T-cell (primary cell): Measurements from ENCODE around the gene PLEKHA4. TPM values are rescaled to one million over a fixed set of nuclear protein-coding genes. Genes with fewer than 3 reads are reported as not detected.
A peak's percentile ranks its signal among the peaks of the same experiment; 100 is the strongest.

ENCODE experiments used
- ATAC-seq, 4 experiments: fragments of 200-7000 bp in 3 of 4; fragments of 150-1000 bp in 1 of 4; cut with Tn5 transposase; replicated peaks in 1 of 4; 1 replicate in 3 of 4; 2 replicates in 1 of 4; pipeline ENCODE4 v1.10.0; 2021; ENCODE audit warnings: moderate library complexity in 3 of 4, mild to moderate bottlenecking in 2 of 4, moderate number of reproducible peaks in 1 of 4
- CTCF ChIA-PET, 2 donors: fragments of 300-600 bp; sonication (Branson Sonifier 250); formaldehyde crosslinking; loops; one replicate each; lab custom pipeline; 2022; ENCODE audit warnings: antibody characterized with exemption in 2 of 2; lab: Charles Lee
- POLR2A ChIA-PET, 2 donors: fragments of 300-600 bp; sonication (Branson Sonifier 250); formaldehyde crosslinking; loops; one replicate each; lab custom pipeline; 2022; ENCODE audit warnings: antibody characterized with exemption in 2 of 2; lab: Charles Lee
- DNase-seq, 35 experiments: peaks; one replicate each; pipeline versions ENCODE4 v3.0.0 to v3.0.0-alpha.2; 2013 to 2023
- H3K27ac ChIP-seq: one replicate; pipeline ENCODE4 v1.5.1; 2013; ENCODE audit warnings: low read length
- H3K27me3 ChIP-seq, 2 experiments: replicated peaks in 1 of 2; 1 replicate in 1 of 2; 2 replicates in 1 of 2; pipeline versions ENCODE4 v1.6.1 to v1.7.0; 2013; ENCODE audit warnings: low read length in 1 of 2, mixed read lengths in 1 of 2; ENCODE audit not compliant: control insufficient read depth in 2 of 2, insufficient read depth in 2 of 2; ENCODE audit errors: extremely low read depth in 1 of 2
- H3K36me3 ChIP-seq, 2 donors: 1 replicate in 1 of 2; 2 replicates in 1 of 2; pipeline versions ENCODE4 v1.6.1 to v1.7.0; 2013; ENCODE audit warnings: low read length in 1 of 2; ENCODE audit not compliant: control insufficient read depth in 2 of 2, insufficient read depth in 1 of 2; ENCODE audit errors: extremely low read depth in 1 of 2
- H3K4me1 ChIP-seq, 2 experiments: 1 replicate in 1 of 2; 2 replicates in 1 of 2; pipeline versions ENCODE4 v1.6.1 to v1.7.0; 2013; ENCODE audit warnings: low read length in 2 of 2, mixed read lengths in 1 of 2; ENCODE audit not compliant: insufficient read depth in 2 of 2, control insufficient read depth in 1 of 2; ENCODE audit errors: extremely low read depth in 1 of 2
- H3K4me3 ChIP-seq, 2 donors: 1 replicate in 1 of 2; 2 replicates in 1 of 2; pipeline versions ENCODE4 v1.5.1 to v1.7.0; 2013; ENCODE audit warnings: mild to moderate bottlenecking in 2 of 2, low read length in 1 of 2, moderate library complexity in 1 of 2; ENCODE audit not compliant: control insufficient read depth in 1 of 2; ENCODE audit errors: extremely low read depth in 1 of 2
- H3K9me3 ChIP-seq: 2 replicates; pipeline ENCODE4 v1.7.0; 2013
- H3K27ac Mint-ChIP-seq, 2 donors: one replicate each; pipeline ENCODE4 v1.8.0; 2020 to 2021; ENCODE audit warnings: mild to moderate bottlenecking in 2 of 2, mixed read lengths in 2 of 2
- H3K27me3 Mint-ChIP-seq, 2 donors: one replicate each; pipeline ENCODE4 v1.8.0; 2021 to 2022; ENCODE audit warnings: mixed read lengths in 2 of 2
- H3K36me3 Mint-ChIP-seq: one replicate; pipeline ENCODE4 v1.8.0; 2021; ENCODE audit warnings: mixed read lengths
- H3K4me1 Mint-ChIP-seq, 3 donors: one replicate each; pipeline ENCODE4 v1.8.0; 2020 to 2022; ENCODE audit warnings: mixed read lengths in 3 of 3, mild to moderate bottlenecking in 1 of 3
- H3K4me3 Mint-ChIP-seq, 3 donors: one replicate each; pipeline ENCODE4 v1.8.0; 2020 to 2022; ENCODE audit warnings: mild to moderate bottlenecking in 3 of 3, mixed read lengths in 3 of 3, moderate library complexity in 3 of 3
- H3K9me3 Mint-ChIP-seq, 3 donors: one replicate each; pipeline ENCODE4 v1.8.0; 2020 to 2022; ENCODE audit warnings: mixed read lengths in 3 of 3
- WGBS: methylation state at CpG from one replicate; pipeline ENCODE4 v1.1.5; 2013; ENCODE audit warnings: missing lambda C conversion rate; ENCODE audit not compliant: insufficient coverage; 5-methylcytosine and 5-hydroxymethylcytosine counted together
- total RNA-seq, 35 experiments: library from RNA in 6 of 35; stranded (reverse) in 6 of 35; fragments of 120-200 nt in 1 of 35; gene quantifications; one replicate each; pipeline versions ENCODE4 v1.2.1 to v1.2.4 and lab custom pipeline; 2013 to 2026

PLEKHA4 gene
- total RNA-seq, result 10 to 100 TPM in 1 of 5 donors, 1 to 10 TPM in 4; 2.7 to 11.8 (median 5.2) TPM
- 2.6 TPM for total RNA-seq (2013)
- 0.46 to 4.2 (median 2.0) reads per million in 29 experiments for total RNA-seq (lab: John Stamatoyannopoulos, UW)

DNA sequence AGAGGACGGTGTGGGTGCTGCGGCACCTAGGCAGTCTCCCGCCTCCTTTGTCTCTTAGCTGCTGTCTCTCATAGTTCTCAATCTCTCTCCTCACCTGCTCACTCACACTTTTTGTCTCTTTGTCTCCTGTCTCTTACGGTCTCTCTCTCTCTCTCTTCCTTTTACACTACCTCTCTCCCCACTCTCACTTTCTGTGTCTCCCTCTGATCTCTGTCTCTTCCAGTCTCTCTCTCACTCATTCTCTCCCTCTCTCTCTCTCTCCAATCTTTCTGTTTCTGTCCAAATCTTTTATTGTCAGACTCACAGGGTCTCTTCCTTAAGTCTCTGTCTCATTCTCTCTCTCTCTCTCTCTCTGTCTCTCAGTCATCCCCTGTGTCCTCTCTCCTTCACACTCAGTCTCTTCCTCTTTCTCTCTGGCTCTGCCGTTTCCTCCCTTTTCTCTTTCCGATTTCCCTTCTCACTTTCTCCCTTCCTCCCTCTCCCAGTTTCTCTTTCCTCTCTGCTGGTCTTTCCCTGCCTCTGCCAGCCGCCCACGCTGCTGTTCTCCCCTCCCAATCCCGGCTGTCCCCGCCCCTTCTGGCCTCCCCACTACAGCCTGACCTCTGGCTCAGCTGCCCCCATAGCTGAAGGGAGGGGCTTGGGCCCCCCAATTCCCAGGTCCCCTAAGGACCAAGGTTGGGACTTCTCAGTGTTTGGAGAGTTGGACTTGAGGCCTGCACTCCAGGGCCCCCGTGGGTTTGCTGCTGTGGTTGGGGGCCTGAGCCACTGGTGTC lies at the start of gene PLEKHA4:
Gene PLEKHA4 (minus strand): TSS at position 504 of the 773 bp plus-strand sequence. CDS start 997 bp downstream, outside the sequence.
- Histone ChIP-seq H3K27me3 (peaks cover 0 to 21% of the 10 kb centered on the region in 2 experiments), H3K36me3 (peaks cover 0 to under 1% of the 10 kb centered on the region in 2 donors), H3K4me1 (peaks cover 3 to 10% of the 10 kb centered on the region in 2 experiments), H3K27ac (no peak within 1 kb of the TSS), H3K9me3 (no peaks in the 10 kb centered on the region), H3K4me3 (no peak within 1 kb of the TSS)
- peaks cover 8 to 15% (median 10%) of the 10 kb centered on the region in 3 donors for H3K4me1 Mint-ChIP-seq
- peaks cover 0 to 2% of the 10 kb centered on the region in 2 donors for H3K27me3 Mint-ChIP-seq
- POLR2A ChIA-PET, result no interaction called here
- H3K9me3 Mint-ChIP-seq, result no peaks in the 10 kb centered on the region
- ATAC-seq (no peak), DNase-seq (no peak)
- 69% methylated on average over 8 of the region's 11 CpGs for WGBS
- H3K4me3 Mint-ChIP-seq, result no peak within 1 kb of the TSS
- peaks cover 6% of the 10 kb centered on the region for H3K36me3 Mint-ChIP-seq
- CTCF ChIA-PET, result no interaction called here
- no peak within 1 kb of the TSS for H3K27ac Mint-ChIP-seq

DNA sequence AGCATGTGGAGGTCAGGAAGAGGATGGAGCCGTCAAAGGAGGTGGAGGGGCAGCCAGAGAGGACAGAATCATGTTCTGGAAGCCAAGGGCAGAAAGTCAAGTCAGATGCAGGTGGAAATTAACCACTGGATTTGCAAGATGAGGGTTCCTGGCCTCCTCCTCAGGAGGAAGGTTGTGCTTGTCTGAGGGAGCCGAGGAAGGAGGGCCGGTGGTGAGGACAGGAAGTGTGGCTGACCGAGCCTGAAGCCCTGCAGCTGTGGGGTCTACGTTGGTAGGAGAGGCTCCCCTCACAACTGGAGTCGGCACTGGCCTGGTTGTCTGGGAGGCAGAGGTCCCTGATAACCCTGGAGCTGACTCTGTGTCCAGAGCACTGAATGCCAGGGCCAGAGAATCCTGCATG lies 49.7 kb upstream of the PLEKHA4 start:
- Histone ChIP-seq H3K27me3 (no peaks in the 10 kb centered on the region), H3K4me3 (no peak overlapping the region), H3K27ac (no peak overlapping the region), H3K36me3 (peaks cover 16 to 64% of the 10 kb centered on the region in 2 donors), H3K9me3 (no peaks in the 10 kb centered on the region), H3K4me1 (no peaks in the 10 kb centered on the region)
- 81% methylated on average over 6 of the region's 6 CpGs for WGBS
- CTCF ChIA-PET, result interaction anchor here in 1 of 2 donors (1.1 kb wide), 1 partner anchor 75 kb away, joined by 4 read pairs; the partner anchor contains the start of gene RUVBL2
- POLR2A ChIA-PET, result interaction anchor here in 1 of 2 donors (0.6 kb wide), 1 partner anchor 49 kb away, joined by 3 read pairs; no protein-coding TSS in a partner anchor
- ATAC-seq (no peak), DNase-seq (no peak)
- Mint-ChIP-seq H3K36me3 (peaks cover 34% of the 10 kb centered on the region), H3K9me3 (no peaks in the 10 kb centered on the region), H3K4me1 (no peaks in the 10 kb centered on the region), H3K27ac (no peak overlapping the region), H3K27me3 (no peaks in the 10 kb centered on the region), H3K4me3 (no peak overlapping the region)

DNA sequence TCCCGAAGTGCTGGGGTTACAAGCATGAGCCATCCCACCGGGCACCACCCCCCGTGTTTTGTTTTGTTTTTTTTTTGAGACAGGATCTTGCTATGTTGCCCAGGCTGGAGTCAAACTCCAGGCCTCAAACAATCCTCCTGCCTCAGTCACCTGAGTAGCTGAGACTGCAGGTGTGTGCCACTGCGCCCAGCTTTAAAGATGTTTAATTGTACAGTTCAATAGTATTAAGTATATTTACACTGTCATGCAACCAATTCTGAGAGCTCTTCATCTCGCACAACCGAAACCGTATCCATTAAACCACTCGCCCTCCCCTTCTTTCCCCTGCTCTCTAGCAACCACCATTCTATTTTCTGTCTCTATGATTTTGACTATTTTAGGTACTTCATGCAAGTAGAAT lies 47.3 kb upstream of the PLEKHA4 start:
- Histone ChIP-seq H3K36me3 (peaks cover 6 to 69% of the 10 kb centered on the region in 2 donors), H3K4me1 (no peaks in the 10 kb centered on the region), H3K27me3 (no peaks in the 10 kb centered on the region), H3K9me3 (no peaks in the 10 kb centered on the region), H3K27ac (no peak overlapping the region), H3K4me3 (no peak overlapping the region)
- Mint-ChIP-seq H3K36me3 (peaks cover 47% of the 10 kb centered on the region), H3K4me1 (no peaks in the 10 kb centered on the region), H3K27me3 (no peaks in the 10 kb centered on the region), H3K27ac (peak overlapping the region in 1 of 2 donors; percentile 7), H3K4me3 (no peak overlapping the region), H3K9me3 (no peaks in the 10 kb centered on the region)
- WGBS, result no CpG with 5 or more reads among the region's 8 CpGs
- ATAC-seq (no peak), DNase-seq (no peak)
- ChIA-PET CTCF (no interaction called here), POLR2A (interaction anchor here in 1 of 2 donors (0.7 kb wide), 1 partner anchor 15 kb away, joined by 9 read pairs; no protein-coding TSS in a partner anchor)

GRCh38 chr19:48914181-48914580 lies 45.8 kb upstream of the PLEKHA4 start:
- H3K36me3 Mint-ChIP-seq, result peaks cover 48% of the 10 kb centered on the region
- H3K9me3 Mint-ChIP-seq, result no peaks in the 10 kb centered on the region
- Histone ChIP-seq H3K27me3 (no peaks in the 10 kb centered on the region), H3K27ac (no peak overlapping the region), H3K36me3 (peaks cover 6 to 79% of the 10 kb centered on the region in 2 donors), H3K9me3 (no peaks in the 10 kb centered on the region), H3K4me1 (no peaks in the 10 kb centered on the region), H3K4me3 (no peak overlapping the region)
- H3K4me3 Mint-ChIP-seq, result no peak overlapping the region
- POLR2A ChIA-PET, result no interaction called here
- DNase-seq (no peak), ATAC-seq (no peak)
- CTCF ChIA-PET, result interaction anchor here in 1 of 2 donors (0.5 kb wide), 1 partner anchor 35 kb away, joined by 6 read pairs; no protein-coding TSS in a partner anchor
- 100% methylated on average over 4 of the region's 8 CpGs for WGBS
- H3K27me3 Mint-ChIP-seq, result no peaks in the 10 kb centered on the region
- no peak overlapping the region for H3K27ac Mint-ChIP-seq
- H3K4me1 Mint-ChIP-seq, result no peaks in the 10 kb centered on the region

- Histone ChIP-seq H3K27ac (no peak overlapping the region), H3K4me3 (no peak overlapping the region), H3K27me3 (no peaks in the 10 kb centered on the region), H3K9me3 (no peaks in the 10 kb centered on the region), H3K36me3 (peaks cover 6 to 75% of the 10 kb centered on the region in 2 donors), H3K4me1 (no peaks in the 10 kb centered on the region)
- POLR2A ChIA-PET, result no interaction called here
- 100% methylated on average over 2 of the region's 9 CpGs for WGBS
- CTCF ChIA-PET, result no interaction called here
- H3K27me3 Mint-ChIP-seq, result no peaks in the 10 kb centered on the region
- no peaks in the 10 kb centered on the region for H3K4me1 Mint-ChIP-seq
- H3K36me3 Mint-ChIP-seq, result peaks cover 39% of the 10 kb centered on the region
- no peaks in the 10 kb centered on the region for H3K9me3 Mint-ChIP-seq
- ATAC-seq (peak; percentile 43 to 83 (median 52)), DNase-seq (peak in 14 of 35 experiments; percentile 12 to 53 (median 23))
- no peak overlapping the region for H3K4me3 Mint-ChIP-seq
- H3K27ac Mint-ChIP-seq, result no peak overlapping the region
Measured at GRCh38 chr19:48913114-48913889, 44.9 kb upstream of the PLEKHA4 start.

DNA sequence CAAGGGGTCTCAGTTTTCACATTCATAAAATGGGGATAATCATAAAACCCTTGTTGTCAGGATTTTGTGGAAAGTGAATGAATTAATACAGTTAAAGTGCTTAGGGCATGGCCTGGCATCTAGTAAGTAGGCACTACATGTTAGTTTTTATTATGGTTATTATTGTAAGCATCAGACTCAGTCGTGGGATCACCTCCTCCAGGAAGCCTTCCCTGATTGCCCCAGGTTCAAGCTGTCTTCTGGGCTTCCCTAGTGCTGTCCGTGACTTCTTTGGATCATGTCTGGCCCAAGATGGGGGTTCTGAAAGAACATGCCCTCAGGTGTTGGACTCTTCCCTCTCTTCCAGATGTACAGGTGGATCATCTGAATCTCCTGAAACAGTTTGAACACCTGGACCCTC lies 42.4 kb upstream of the PLEKHA4 start:
- DNase-seq (no peak), ATAC-seq (no peak)
- Mint-ChIP-seq H3K27ac (no peak overlapping the region), H3K36me3 (peaks cover 38% of the 10 kb centered on the region), H3K4me1 (no peaks in the 10 kb centered on the region), H3K4me3 (no peak overlapping the region), H3K9me3 (no peaks in the 10 kb centered on the region), H3K27me3 (no peaks in the 10 kb centered on the region)
- ChIA-PET POLR2A (interaction anchor here in 1 of 2 donors (0.7 kb wide), 1 partner anchor 83 kb away, joined by 3 read pairs; the partner anchor contains the start of gene RUVBL2), CTCF (no interaction called here)
- H3K4me1 ChIP-seq, result no peaks in the 10 kb centered on the region
- H3K27ac ChIP-seq, result no peak overlapping the region
- H3K4me3 ChIP-seq, result no peak overlapping the region
- 100% methylated on average over 2 of the region's 2 CpGs for WGBS
- H3K9me3 ChIP-seq, result no peaks in the 10 kb centered on the region
- peaks cover 6 to 78% of the 10 kb centered on the region in 2 donors for H3K36me3 ChIP-seq
- no peaks in the 10 kb centered on the region for H3K27me3 ChIP-seq
